MCF 10A (cell line): ENCODE results near the gene ALMS1. TPM values are rescaled to one million over a fixed set of nuclear protein-coding genes. Genes with fewer than 3 reads are reported as not detected.

Experiments
- BruUV-seq: library from RNA; stranded (reverse); fragments of 400-500 nt; replicated peaks from 2 replicates; lab custom pipeline; 2021; lab: Mats Ljungman, UMichigan
- CTCF ChIA-PET: fragments of 300-600 bp; sonication (Branson Sonifier 250); formaldehyde crosslinking; extraction: SDS; loops from one replicate; lab custom pipeline; 2021; ENCODE audit warnings: antibody characterized with exemption, inconsistent platforms; lab: Yijun Ruan, JAX
- POLR2A ChIA-PET: fragments of 300-600, 350-650 bp; sonication (Branson Sonifier 250); formaldehyde crosslinking; extraction: SDS; loops from one replicate; lab custom pipeline; 2020; ENCODE audit warnings: antibody characterized with exemption, inconsistent platforms; lab: Yijun Ruan, JAX
- DNase-seq: peaks from one replicate; pipeline ENCODE4 v3.0.0-alpha.2; 2018; ENCODE audit not compliant: unreplicated experiment
- H3K27ac Mint-ChIP-seq: one replicate; pipeline ENCODE4 v1.8.0; 2022; ENCODE audit warnings: mild to moderate bottlenecking, low read depth, mixed read lengths; ENCODE audit not compliant: unreplicated experiment
- H3K27me3 Mint-ChIP-seq: one replicate; pipeline ENCODE4 v1.8.0; 2022; ENCODE audit warnings: mixed read lengths; ENCODE audit not compliant: insufficient read depth, unreplicated experiment
- H3K36me3 Mint-ChIP-seq: one replicate; pipeline ENCODE4 v1.8.0; 2022; ENCODE audit warnings: mild to moderate bottlenecking, moderate library complexity, mixed read lengths; ENCODE audit not compliant: insufficient read depth, unreplicated experiment
- H3K4me1 Mint-ChIP-seq: one replicate; pipeline ENCODE4 v1.8.0; 2022; ENCODE audit warnings: mixed read lengths; ENCODE audit not compliant: insufficient read depth, unreplicated experiment
- H3K4me3 Mint-ChIP-seq: one replicate; pipeline ENCODE4 v1.8.0; 2022; ENCODE audit warnings: mild to moderate bottlenecking, moderate library complexity, mixed read lengths; ENCODE audit not compliant: unreplicated experiment
- H3K9me3 Mint-ChIP-seq: one replicate; pipeline ENCODE4 v1.8.0; 2022; ENCODE audit warnings: mixed read lengths; ENCODE audit not compliant: unreplicated experiment
- CTCF ChIP-seq: fragments of 200-600 bp; IDR thresholded peaks from one replicate; pipeline ENCODE4 v1.8.0; 2022; ENCODE audit warnings: antibody characterized with exemption, mild to moderate bottlenecking; ENCODE audit not compliant: unreplicated experiment
- intact Hi-C: fragments of 100-400 bp; cut with micrococcal nuclease; formaldehyde crosslinking; loops from 2 replicates; pipeline ENCODE4 v1.14.1; 2022
- total RNA-seq: library from RNA; stranded (reverse); gene quantifications from 2 replicates; pipeline ENCODE4 v1.2.3, GENCODE V29; 2022

Gene ALMS1
- total RNA-seq, 1 experiment from 2014 or later, result 8.3 TPM

- Mint-ChIP-seq H3K36me3 (no peaks in the 10 kb centered on the region), H3K9me3 (no peaks in the 10 kb centered on the region), H3K27me3 (peaks cover 34% of the 10 kb centered on the region), H3K27ac (peak overlapping the region; percentile 89), H3K4me3 (peak overlapping the region; percentile 86), H3K4me1 (peaks cover 13% of the 10 kb centered on the region)
- intact Hi-C loops, result loop anchor here (10.0 kb wide), 1 partner anchor 90 kb away; the partner anchor contains the start of gene EGR4
- POLR2A ChIA-PET, result interaction anchor here (0.8 to 1.5 kb wide), 5 partner anchors 9 to 151 kb away, joined by 3 to 9 read pairs (median 3); partner anchors contain the start of genes CCT7 and EGR4
- no peak for DNase-seq
- no TSS peak for BruUV-seq
- CTCF ChIA-PET, result no interaction called here
- no peak for TF ChIP-seq CTCF
Observed at GRCh38 chr2:73385123-73385503, 523 bp upstream of the ALMS1 start.

GRCh38 chr2:73386342-73386868, 769 bp downstream of the ALMS1 start:
- H3K4me3 Mint-ChIP-seq, result peak overlapping the region; percentile 86
- intact Hi-C loops, result loop anchor here (10.0 kb wide), 1 partner anchor 92 kb away; the partner anchor contains the start of gene EGR4
- no peak for TF ChIP-seq CTCF
- ChIA-PET POLR2A (interaction anchor here (0.6 to 1.5 kb wide), 3 partner anchors 18 to 349 kb away, joined by 4 to 9 read pairs (median 5); partner anchors contain the start of gene EGR4), CTCF (interaction anchor here (0.7 kb wide), 1 partner anchor 19 kb away, joined by 4 read pairs; no protein-coding TSS in a partner anchor)
- H3K36me3 Mint-ChIP-seq, result no peaks in the 10 kb centered on the region
- peak overlapping the region; percentile 89 for H3K27ac Mint-ChIP-seq
- peaks cover 13% of the 10 kb centered on the region for H3K4me1 Mint-ChIP-seq
- DNase-seq, result no peak
- no peaks in the 10 kb centered on the region for H3K9me3 Mint-ChIP-seq
- BruUV-seq, result TSS peak; percentile 47
- peaks cover 21% of the 10 kb centered on the region for H3K27me3 Mint-ChIP-seq

- no peak for TF ChIP-seq CTCF
- BruUV-seq, result no TSS peak
- CTCF ChIA-PET, result interaction anchor here (0.6 kb wide), 1 partner anchor 439 kb away, joined by 3 read pairs; no protein-coding TSS in a partner anchor
- Mint-ChIP-seq H3K27me3 (peaks cover 15% of the 10 kb centered on the region), H3K4me3 (peak overlapping the region; percentile 86), H3K4me1 (peaks cover 13% of the 10 kb centered on the region), H3K9me3 (no peaks in the 10 kb centered on the region), H3K36me3 (no peaks in the 10 kb centered on the region), H3K27ac (peak overlapping the region; percentile 89)
- intact Hi-C loops, result loop anchor here (10.0 kb wide), 1 partner anchor 92 kb away; the partner anchor contains the start of gene EGR4
- no peak for DNase-seq
- POLR2A ChIA-PET, result interaction anchor here (0.6 kb wide), 2 partner anchors 348 to 1998 kb away, joined by 3 to 4 read pairs; no protein-coding TSS in a partner anchor
Observed at GRCh38 chr2:73386894-73387636, 1.4 kb downstream of the ALMS1 start.
